H9 (cell line): Measurements from ENCODE around the gene NEUROG3. TPM values are rescaled to one million over a fixed set of nuclear protein-coding genes. Genes with fewer than 3 reads are reported as not detected.

ENCODE experiments used
- DNase-seq: peaks from one replicate; pipeline ENCODE4 v3.0.0-alpha.2; 2017
- H2AFZ ChIP-seq: one replicate; pipeline ENCODE4 v1.6.1; 2013; ENCODE audit warnings: mild to moderate bottlenecking, low read length, control low read depth, moderate library complexity
- H2AK5ac ChIP-seq: 2 replicates; pipeline ENCODE4 v1.6.1; 2013; ENCODE audit warnings: low read length, control low read depth, mixed read lengths; ENCODE audit not compliant: insufficient read length
- H2BK120ac ChIP-seq: one replicate; pipeline ENCODE4 v1.6.1; 2013; ENCODE audit warnings: low read depth, mild to moderate bottlenecking, low read length, control low read depth, inconsistent platforms; ENCODE audit not compliant: poor library complexity, severe bottlenecking
- H2BK12ac ChIP-seq: 2 replicates; pipeline ENCODE4 v1.6.1; 2013; ENCODE audit warnings: low read length, control low read depth, mixed read lengths, low read depth; ENCODE audit not compliant: insufficient read length
- H2BK15ac ChIP-seq: 2 replicates; pipeline ENCODE4 v1.6.1; 2013; ENCODE audit warnings: low read depth, low read length, control low read depth
- H2BK20ac ChIP-seq: one replicate; pipeline ENCODE4 v1.6.1; 2013; ENCODE audit warnings: low read depth, mild to moderate bottlenecking, low read length, control low read depth, inconsistent platforms; ENCODE audit not compliant: poor library complexity, severe bottlenecking
- H2BK5ac ChIP-seq: 2 replicates; pipeline ENCODE4 v1.6.1; 2013; ENCODE audit warnings: low read length, control low read depth, mixed read lengths; ENCODE audit not compliant: insufficient read length
- H3K14ac ChIP-seq: 2 replicates; pipeline ENCODE4 v1.6.1; 2013; ENCODE audit warnings: low read length, control low read depth; ENCODE audit not compliant: insufficient read depth
- H3K18ac ChIP-seq: 2 replicates; pipeline ENCODE4 v1.6.1; 2013; ENCODE audit warnings: low read depth, mild to moderate bottlenecking, mixed read lengths, low read length, control low read depth; ENCODE audit not compliant: insufficient read length
- H3K23ac ChIP-seq: 2 replicates; pipeline ENCODE4 v1.6.1; 2013; ENCODE audit warnings: low read length, control low read depth, mixed read lengths, low read depth; ENCODE audit not compliant: insufficient read length
- H3K23me2 ChIP-seq: 2 replicates; pipeline ENCODE4 v1.6.1; 2013; ENCODE audit warnings: low read depth, mild to moderate bottlenecking, mixed read lengths, low read length, control low read depth; ENCODE audit not compliant: insufficient read length, poor library complexity, severe bottlenecking
- H3K27ac ChIP-seq: 2 replicates; pipeline ENCODE4 v1.5.1; 2013; ENCODE audit warnings: low read length, control low read depth, mixed read lengths, low read depth; ENCODE audit not compliant: insufficient read length
- H3K27me3 ChIP-seq: 2 replicates; pipeline ENCODE4 v1.6.1; 2013; ENCODE audit warnings: low read length, control low read depth, inconsistent platforms; ENCODE audit not compliant: insufficient read depth
- H3K4ac ChIP-seq: 2 replicates; pipeline ENCODE4 v1.6.1; 2013; ENCODE audit warnings: low read depth, mild to moderate bottlenecking, control low read depth, inconsistent platforms, low read length, moderate library complexity
- H3K4me1 ChIP-seq: 2 replicates; pipeline ENCODE4 v1.6.1; 2013; ENCODE audit warnings: low read length, control low read depth, inconsistent platforms; ENCODE audit not compliant: insufficient read depth
- H3K4me2 ChIP-seq: 2 replicates; pipeline ENCODE4 v1.6.1; 2013; ENCODE audit warnings: low read length, control low read depth, mixed read lengths; ENCODE audit not compliant: insufficient read length, insufficient read depth
- H3K56ac ChIP-seq: 2 replicates; pipeline ENCODE4 v1.6.1; 2013; ENCODE audit warnings: low read depth, mild to moderate bottlenecking, mixed read lengths, low read length, control low read depth; ENCODE audit not compliant: insufficient read length
- H3K79me1 ChIP-seq: 2 replicates; pipeline ENCODE4 v1.6.1; 2013; ENCODE audit warnings: low read depth, mild to moderate bottlenecking, moderate library complexity, low read length, control low read depth, inconsistent platforms; ENCODE audit not compliant: insufficient read depth, poor library complexity, severe bottlenecking
- H3K79me2 ChIP-seq: 2 replicates; pipeline ENCODE4 v1.6.1; 2013; ENCODE audit warnings: low read length, control low read depth, inconsistent platforms; ENCODE audit not compliant: insufficient read depth
- H3K9ac ChIP-seq: 2 replicates; pipeline ENCODE4 v1.6.1; 2013; ENCODE audit warnings: low read length, control low read depth, mixed read lengths; ENCODE audit not compliant: insufficient read length; ENCODE audit errors: extremely low read depth
- H3K9me3 ChIP-seq: one replicate; pipeline ENCODE4 v1.6.1; 2013; ENCODE audit warnings: low read depth, low read length, inconsistent platforms; ENCODE audit not compliant: control insufficient read depth
- H3T11ph ChIP-seq: one replicate; pipeline ENCODE4 v1.6.1; 2013; ENCODE audit warnings: mild to moderate bottlenecking, low read length, control low read depth, inconsistent platforms
- H4K20me1 ChIP-seq: one replicate; pipeline ENCODE4 v1.6.1; 2013; ENCODE audit not compliant: control insufficient read depth, insufficient read length, insufficient read depth
- H4K5ac ChIP-seq: 2 replicates; pipeline ENCODE4 v1.6.1; 2013; ENCODE audit warnings: low read depth, mild to moderate bottlenecking, mixed read lengths, low read length, control low read depth; ENCODE audit not compliant: insufficient read length
- H4K8ac ChIP-seq: replicated peaks from 2 replicates; pipeline ENCODE4 v1.6.1; 2013; ENCODE audit warnings: low read length, control low read depth, mixed read lengths, low read depth; ENCODE audit not compliant: insufficient read length
- H4K91ac ChIP-seq: 2 replicates; pipeline ENCODE4 v1.6.1; 2013; ENCODE audit warnings: low read depth, mild to moderate bottlenecking, moderate library complexity, mixed read lengths, low read length, control low read depth; ENCODE audit not compliant: insufficient read length
- H3K27ac Mint-ChIP-seq, 3 experiments: 2 replicates in 2 of 3; 3 replicates in 1 of 3; pipeline ENCODE4 v1.8.0; 2020 to 2021; ENCODE audit warnings: mixed read lengths in 3 of 3, mild to moderate bottlenecking in 1 of 3, moderate library complexity in 1 of 3
- H3K27me3 Mint-ChIP-seq: 2 replicates; pipeline ENCODE4 v1.8.0; 2021; ENCODE audit warnings: low read depth, mild to moderate bottlenecking, moderate library complexity, mixed read lengths
- H3K36me3 Mint-ChIP-seq, 3 experiments: 2 replicates in 2 of 3; 3 replicates in 1 of 3; pipeline ENCODE4 v1.8.0; 2020 to 2021; ENCODE audit warnings: low read depth in 3 of 3, mixed read lengths in 3 of 3; ENCODE audit not compliant: insufficient read depth in 1 of 3
- H3K4me1 Mint-ChIP-seq, 2 experiments: 2 replicates each; pipeline ENCODE4 v1.8.0; 2020; ENCODE audit warnings: mixed read lengths in 2 of 2
- H3K4me3 Mint-ChIP-seq, 2 experiments: 2 replicates in 1 of 2; 3 replicates in 1 of 2; pipeline ENCODE4 v1.8.0; 2020 to 2021; ENCODE audit warnings: mild to moderate bottlenecking in 2 of 2, mixed read lengths in 2 of 2, moderate library complexity in 1 of 2
- H3K9me3 Mint-ChIP-seq, 2 experiments: 2 replicates in 1 of 2; 3 replicates in 1 of 2; pipeline ENCODE4 v1.8.0; 2020; ENCODE audit warnings: mild to moderate bottlenecking in 2 of 2, mixed read lengths in 2 of 2, moderate library complexity in 1 of 2
- CTCF ChIP-seq: fragments of 200-600 bp; sonication (generic); conservative IDR thresholded peaks from 3 replicates; pipeline ENCODE4 v1.8.0; 2021; ENCODE audit warnings: antibody characterized with exemption, mild to moderate bottlenecking
- WGBS: extraction: QIAGEN DNeasy Blood & Tissue Kit; methylation state at CpG from one replicate; pipeline ENCODE4 v1.1.7; 2013; ENCODE audit warnings: missing lambda C conversion rate, low lambda C conversion rate, mixed read lengths; ENCODE audit not compliant: insufficient read length; ENCODE audit errors: extremely low coverage; 5-methylcytosine and 5-hydroxymethylcytosine counted together
- total RNA-seq: library from RNA; stranded (reverse); gene quantifications from 2 replicates; pipeline ENCODE4 v1.2.1, GENCODE V29; 2021

Gene NEUROG3
- total RNA-seq, 1 experiment from 2014 or later, result not detected

- H3K9me3 ChIP-seq, result no peaks in the 10 kb centered on the region
- H3K56ac ChIP-seq, result no peak overlapping the region
- no peaks in the 10 kb centered on the region for H3K79me2 ChIP-seq
- H3K23ac ChIP-seq, result no peak overlapping the region
- H3K9ac ChIP-seq, result no peak overlapping the region
- no peaks in the 10 kb centered on the region for H3K23me2 ChIP-seq
- H3K79me1 ChIP-seq, result no peaks in the 10 kb centered on the region
- Mint-ChIP-seq H3K36me3 (peaks cover 0 to 9% (median 0%) of the 10 kb centered on the region in 3 experiments; a peak in 2 of 7 replicates), H3K4me1 (peaks cover 5% of the 10 kb centered on the region in 2 experiments; a peak in 3 of 4 replicates), H3K4me3 (no peak overlapping the region), H3K27me3 (peaks cover 39% of the 10 kb centered on the region), H3K9me3 (peaks cover 12 to 15% of the 10 kb centered on the region in 2 experiments; a peak in 4 of 5 replicates), H3K27ac (no peak overlapping the region)
- no peak overlapping the region for H2BK120ac ChIP-seq
- H2BK20ac ChIP-seq, result no peak overlapping the region
- no peak overlapping the region for H4K5ac ChIP-seq
- no peak overlapping the region for H2AK5ac ChIP-seq
- no peak overlapping the region for H3K4ac ChIP-seq
- H2BK15ac ChIP-seq, result no peak overlapping the region
- no peak overlapping the region for H3K4me2 ChIP-seq
- H3K27me3 ChIP-seq, result no peaks in the 10 kb centered on the region
- H2BK5ac ChIP-seq, result no peak overlapping the region
- H4K8ac ChIP-seq, result no peak overlapping the region
- H4K20me1 ChIP-seq, result no peaks in the 10 kb centered on the region
- no peaks in the 10 kb centered on the region for H3K4me1 ChIP-seq
- H3T11ph ChIP-seq, result no peak overlapping the region
- no peak for DNase-seq
- H2BK12ac ChIP-seq, result no peak overlapping the region
- H3K27ac ChIP-seq, result no peak overlapping the region
- no peak overlapping the region for H4K91ac ChIP-seq
- no peak for TF ChIP-seq CTCF
- no peak overlapping the region for H3K14ac ChIP-seq
- H3K18ac ChIP-seq, result no peak overlapping the region
- WGBS, result no CpG with 5 or more reads among the region's 5 CpGs
- H2AFZ ChIP-seq, result no peak overlapping the region
Observed at GRCh38 chr10:69620625-69621024, 47.4 kb upstream of the NEUROG3 start.
